ENCODE data around the gene PRSS21.

PRSS21 gene

GRCh38 chr16:2826591-2827373 lies 9.7 kb downstream of the PRSS21 start:
- no peak for DNase-seq

- no peak for DNase-seq
These were observed 10.3 kb downstream of the PRSS21 start for GRCh38 chr16:2827374-2827791.

- no peak for DNase-seq
These were observed 10.9 kb downstream of the PRSS21 start for GRCh38 chr16:2827831-2828520.

GRCh38 chr16:2828521-2828840 lies 11.4 kb downstream of the PRSS21 start:
- no peak for DNase-seq

- no peak for DNase-seq
These were observed 11.9 kb downstream of the PRSS21 start for GRCh38 chr16:2828876-2829430.

GRCh38 chr16:2829501-2830354 lies 12.7 kb downstream of the PRSS21 start, which contains the start of gene ZG16B:
Gene ZG16B, plus strand, starts transcription at chr16:2830303. Its CDS starts 139 bp downstream, at chr16:2830442.
- DNase-seq, result no peak

GRCh38 chr16:2830355-2830695 lies 13.3 kb downstream of the PRSS21 start:
- DNase-seq, result no peak

- DNase-seq, result no peak
These were observed 14.2 kb downstream of the PRSS21 start for GRCh38 chr16:2831203-2831602.

GRCh38 chr16:2833776-2834175 lies 16.7 kb downstream of the PRSS21 start:
- DNase-seq, result no peak

GRCh38 chr16:2834968-2835367 lies 17.9 kb downstream of the PRSS21 start:
- DNase-seq, result no peak

- no peak for DNase-seq
These were observed 18.8 kb downstream of the PRSS21 start for GRCh38 chr16:2835638-2836493.

- no peak for DNase-seq
These were observed 19.8 kb downstream of the PRSS21 start for GRCh38 chr16:2836646-2837508.

GRCh38 chr16:2838928-2839327 lies 21.9 kb downstream of the PRSS21 start:
- DNase-seq, result no peak

- DNase-seq, result no peak
These were observed 22.8 kb downstream of the PRSS21 start for GRCh38 chr16:2839650-2840450.

GRCh38 chr16:2840914-2841313 lies 23.9 kb downstream of the PRSS21 start:
- no peak for DNase-seq

- no peak for DNase-seq
These were observed 24.7 kb downstream of the PRSS21 start for GRCh38 chr16:2841606-2842339.

- DNase-seq, result no peak
These were observed 25.4 kb downstream of the PRSS21 start for GRCh38 chr16:2842340-2843000.

GRCh38 chr16:2843526-2843925 lies 26.5 kb downstream of the PRSS21 start:
- no peak for DNase-seq

GRCh38 chr16:2845116-2845515 lies 28.1 kb downstream of the PRSS21 start:
- DNase-seq, result no peak

All from NCI-H2081 treated with DMSO at 0.1 percent for 48 hours (cell line).